MG63 (cell line): ENCODE measurements around the gene ZDHHC19. TPM values are rescaled to one million over a fixed set of nuclear protein-coding genes. Genes with fewer than 3 reads are reported as not detected.

Source experiments
- DNase-seq: peaks from one replicate; pipeline ENCODE4 v3.0.0-alpha.2; 2020
- H3K27me3 ChIP-seq: fragments of 250-450 bp; sonication (Bioruptor Pico); 2 replicates; pipeline ENCODE4 v1.5.1; 2020; ENCODE audit warnings: mild to moderate bottlenecking, moderate library complexity
- H3K36me3 ChIP-seq: fragments of 250-450 bp; sonication (Bioruptor Pico); 2 replicates; pipeline ENCODE4 v1.5.1; 2020; ENCODE audit warnings: mild to moderate bottlenecking, moderate library complexity
- H3K4me3 ChIP-seq: fragments of 250-450 bp; sonication (Bioruptor Pico); 2 replicates; pipeline ENCODE4 v1.5.1; 2020; ENCODE audit warnings: mild to moderate bottlenecking, moderate library complexity
- H3K9me3 ChIP-seq: fragments of 250-450 bp; sonication (Bioruptor Pico); 2 replicates; pipeline ENCODE4 v1.5.1; 2020; ENCODE audit warnings: mild to moderate bottlenecking, moderate library complexity
- total RNA-seq: library from RNA; depleted of rRNA; stranded (reverse); fragments of >200 nt; shearing (Covaris generic); gene quantifications from 2 replicates; pipeline ENCODE4 v1.2.3, GENCODE V29; 2014; ENCODE audit warnings: low replicate concordance; rRNA removed

Gene ZDHHC19
- total RNA-seq, 1 experiment from 2014 or later = not detected

- no peak overlapping the region for H3K4me3 ChIP-seq
- H3K9me3 ChIP-seq = peaks cover 25% of the 10 kb centered on the region
- H3K36me3 ChIP-seq = no peaks in the 10 kb centered on the region
- DNase-seq = no peak
- H3K27me3 ChIP-seq = no peaks in the 10 kb centered on the region
Observed at GRCh38 chr3:196149831-196150301, 61.3 kb downstream of the ZDHHC19 start.

DNA sequence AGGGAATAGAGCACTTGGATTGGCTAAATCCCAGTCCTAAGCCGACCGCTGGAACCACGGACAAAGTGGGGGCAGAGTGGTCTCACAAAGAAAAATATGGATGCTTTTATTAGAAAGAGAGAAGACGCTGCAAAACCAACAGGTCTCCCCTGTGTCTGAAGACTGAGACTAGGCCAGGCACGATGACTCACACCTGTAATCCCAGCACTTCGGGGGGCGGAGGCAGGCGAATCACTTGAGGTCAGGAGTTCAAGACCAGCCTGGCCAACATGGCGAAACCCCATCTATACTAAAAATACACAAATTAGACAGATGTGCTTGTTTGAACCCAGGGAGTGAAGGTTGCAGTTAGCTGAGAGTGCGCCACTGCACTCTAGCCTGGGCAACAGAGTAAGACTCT is 61.8 kb downstream of the ZDHHC19 start:
- Histone ChIP-seq H3K9me3 (peaks cover 26% of the 10 kb centered on the region), H3K36me3 (no peaks in the 10 kb centered on the region), H3K27me3 (no peaks in the 10 kb centered on the region), H3K4me3 (no peak overlapping the region)
- DNase-seq = peak; percentile 58

Other genes with a start within 250 kb of the ZDHHC19 start
- 49.9 and 59.5 TPM in 2 replicates for gene TFRC, start 129.3 kb downstream of the ZDHHC19 start, total RNA-seq
- gene SLC51A, start 5.1 kb upstream of the ZDHHC19 start, total RNA-seq = not detected in 2 replicates
- 52.6 and 82.0 TPM in 2 replicates for gene PCYT1A, start 76.3 kb upstream of the ZDHHC19 start, total RNA-seq
- gene DYNLT2B, start 106.8 kb upstream of the ZDHHC19 start, total RNA-seq = 15.4 and 34.3 TPM in 2 replicates
- gene TM4SF19, start 127.0 kb upstream of the ZDHHC19 start, total RNA-seq = not detected in 2 replicates
- gene UBXN7, start 221.0 kb upstream of the ZDHHC19 start, total RNA-seq = 9.5 and 13.1 TPM in 2 replicates